AG04450 (cell line): Measurements from ENCODE around the gene PP2D1. TPM values are rescaled to one million over a fixed set of nuclear protein-coding genes. Genes with fewer than 3 reads are reported as not detected.

Source experiments
- CTCF ChIA-PET: fragments of 300-600, 350-600 bp; formaldehyde crosslinking; extraction: SDS; loops from one replicate; lab custom pipeline; 2022; ENCODE audit warnings: antibody characterized with exemption, inconsistent platforms; lab: Charles Lee
- POLR2A ChIA-PET: fragments of 350-600 bp; formaldehyde crosslinking; extraction: SDS; loops from one replicate; lab custom pipeline; 2021; ENCODE audit warnings: antibody characterized with exemption, inconsistent platforms; lab: Yijun Ruan, JAX
- DNase-seq: peaks from one replicate; pipeline ENCODE4 v3.0.0-alpha.2; 2011; ENCODE audit warnings: low read depth, low spot score
- H3K27ac ChIP-seq: one replicate; pipeline ENCODE4 v1.5.1; 2012; ENCODE audit warnings: low read depth, low read length, control low read depth
- H3K27me3 ChIP-seq: one replicate; pipeline ENCODE4 v1.6.0; 2012; ENCODE audit warnings: low read length; ENCODE audit not compliant: control insufficient read depth, insufficient read depth
- H3K4me3 ChIP-seq: 2 replicates; pipeline ENCODE4 v1.5.1; 2011; ENCODE audit warnings: mild to moderate bottlenecking, low read depth, low read length, control low read depth
- H3K9me3 ChIP-seq: 2 replicates; pipeline ENCODE4 v1.5.1; 2012; ENCODE audit warnings: low read length; ENCODE audit not compliant: control insufficient read depth, insufficient read depth
- polyA plus RNA-seq: library from polyadenylated mRNA; depleted of rRNA; stranded (reverse); fragments of >200 nt; gene quantifications from 2 replicates; pipeline ENCODE4 v1.2.3, GENCODE V29; 2011
- TF ChIP-seq, protein P1 (sequence below): IDR thresholded peaks from 2 replicates; pipeline ENCODE4 v1.5.1; 2011; ENCODE audit warnings: low read depth, low read length, control low read depth, inconsistent platforms

PP2D1 gene
- polyA plus RNA-seq, 1 experiment, result not detected

DNA sequence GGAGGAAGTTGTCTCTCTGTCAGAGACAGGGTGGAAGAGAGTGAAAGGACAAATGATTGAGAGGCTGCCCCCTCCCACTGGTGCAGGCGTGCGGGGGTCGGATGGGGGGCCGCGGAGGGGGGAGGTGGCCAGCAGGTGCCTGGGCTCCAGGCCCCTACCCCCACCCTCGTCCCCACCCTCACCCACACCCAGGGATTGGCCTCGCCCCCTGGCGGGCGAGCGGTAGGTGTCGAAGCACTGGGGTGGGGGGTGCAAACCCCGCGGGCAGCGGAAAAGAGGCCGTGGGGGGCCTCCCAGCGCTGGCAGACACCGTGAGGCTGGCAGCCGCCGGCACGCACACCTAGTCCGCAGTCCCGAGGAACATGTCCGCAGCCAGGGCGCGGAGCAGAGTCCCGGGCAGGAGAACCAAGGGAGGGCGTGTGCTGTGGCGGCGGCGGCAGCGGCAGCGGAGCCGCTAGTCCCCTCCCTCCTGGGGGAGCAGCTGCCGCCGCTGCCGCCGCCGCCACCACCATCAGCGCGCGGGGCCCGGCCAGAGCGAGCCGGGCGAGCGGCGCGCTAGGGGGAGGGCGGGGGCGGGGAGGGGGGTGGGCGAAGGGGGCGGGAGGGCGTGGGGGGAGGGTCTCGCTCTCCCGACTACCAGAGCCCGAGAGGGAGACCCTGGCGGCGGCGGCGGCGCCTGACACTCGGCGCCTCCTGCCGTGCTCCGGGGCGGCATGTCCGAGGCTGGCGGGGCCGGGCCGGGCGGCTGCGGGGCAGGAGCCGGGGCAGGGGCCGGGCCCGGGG lies 27.9 kb upstream of the PP2D1 start, which contains the start of gene KAT2B:
Gene KAT2B (plus strand): TSS at position 682 of the 783 bp plus-strand sequence. CDS start 32 bp downstream, at position 714.
- Histone ChIP-seq H3K4me3 (peak within 1 kb of the TSS; percentile 76), H3K9me3 (no peaks in the 10 kb centered on the region), H3K27ac (no peak within 1 kb of the TSS), H3K27me3 (no peaks in the 10 kb centered on the region)
- ChIA-PET CTCF (interaction anchor here (0.9 to 1.7 kb wide), 3 partner anchors 38 to 154 kb away, joined by 3 to 4 read pairs (median 4); no protein-coding TSS in a partner anchor), POLR2A (interaction anchor here (0.6 kb wide), 1 partner anchor 13 kb away, joined by 7 read pairs; no protein-coding TSS in a partner anchor)
- DNase-seq, result no peak
- TF ChIP-seq, protein P1, sequence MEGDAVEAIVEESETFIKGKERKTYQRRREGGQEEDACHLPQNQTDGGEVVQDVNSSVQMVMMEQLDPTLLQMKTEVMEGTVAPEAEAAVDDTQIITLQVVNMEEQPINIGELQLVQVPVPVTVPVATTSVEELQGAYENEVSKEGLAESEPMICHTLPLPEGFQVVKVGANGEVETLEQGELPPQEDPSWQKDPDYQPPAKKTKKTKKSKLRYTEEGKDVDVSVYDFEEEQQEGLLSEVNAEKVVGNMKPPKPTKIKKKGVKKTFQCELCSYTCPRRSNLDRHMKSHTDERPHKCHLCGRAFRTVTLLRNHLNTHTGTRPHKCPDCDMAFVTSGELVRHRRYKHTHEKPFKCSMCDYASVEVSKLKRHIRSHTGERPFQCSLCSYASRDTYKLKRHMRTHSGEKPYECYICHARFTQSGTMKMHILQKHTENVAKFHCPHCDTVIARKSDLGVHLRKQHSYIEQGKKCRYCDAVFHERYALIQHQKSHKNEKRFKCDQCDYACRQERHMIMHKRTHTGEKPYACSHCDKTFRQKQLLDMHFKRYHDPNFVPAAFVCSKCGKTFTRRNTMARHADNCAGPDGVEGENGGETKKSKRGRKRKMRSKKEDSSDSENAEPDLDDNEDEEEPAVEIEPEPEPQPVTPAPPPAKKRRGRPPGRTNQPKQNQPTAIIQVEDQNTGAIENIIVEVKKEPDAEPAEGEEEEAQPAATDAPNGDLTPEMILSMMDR, result peak; percentile 61

DNA sequence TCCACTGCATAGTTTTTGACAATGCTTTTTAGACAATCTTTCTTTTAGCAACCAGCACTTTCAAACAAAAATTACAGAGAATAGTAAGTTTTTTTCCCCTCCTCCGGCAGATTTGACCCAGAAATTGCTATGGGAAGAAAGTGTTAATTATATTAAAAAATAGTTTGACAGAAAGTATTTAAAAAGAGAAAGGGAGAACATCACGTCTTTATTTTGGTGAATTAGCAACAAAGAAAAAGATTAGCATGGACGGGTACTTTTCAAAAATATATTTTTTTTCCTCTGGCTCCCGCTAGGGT lies 27.4 kb upstream of the PP2D1 start:
- H3K4me3 ChIP-seq, result peak overlapping the region; percentile 76
- ChIA-PET POLR2A (no interaction called here), CTCF (interaction anchor here (1.2 kb wide), 1 partner anchor 9 kb away, joined by 3 read pairs; no protein-coding TSS in a partner anchor)
- TF ChIP-seq, protein P1, result no peak
- DNase-seq, result no peak
- H3K9me3 ChIP-seq, result no peaks in the 10 kb centered on the region
- no peak overlapping the region for H3K27ac ChIP-seq
- no peaks in the 10 kb centered on the region for H3K27me3 ChIP-seq

DNA sequence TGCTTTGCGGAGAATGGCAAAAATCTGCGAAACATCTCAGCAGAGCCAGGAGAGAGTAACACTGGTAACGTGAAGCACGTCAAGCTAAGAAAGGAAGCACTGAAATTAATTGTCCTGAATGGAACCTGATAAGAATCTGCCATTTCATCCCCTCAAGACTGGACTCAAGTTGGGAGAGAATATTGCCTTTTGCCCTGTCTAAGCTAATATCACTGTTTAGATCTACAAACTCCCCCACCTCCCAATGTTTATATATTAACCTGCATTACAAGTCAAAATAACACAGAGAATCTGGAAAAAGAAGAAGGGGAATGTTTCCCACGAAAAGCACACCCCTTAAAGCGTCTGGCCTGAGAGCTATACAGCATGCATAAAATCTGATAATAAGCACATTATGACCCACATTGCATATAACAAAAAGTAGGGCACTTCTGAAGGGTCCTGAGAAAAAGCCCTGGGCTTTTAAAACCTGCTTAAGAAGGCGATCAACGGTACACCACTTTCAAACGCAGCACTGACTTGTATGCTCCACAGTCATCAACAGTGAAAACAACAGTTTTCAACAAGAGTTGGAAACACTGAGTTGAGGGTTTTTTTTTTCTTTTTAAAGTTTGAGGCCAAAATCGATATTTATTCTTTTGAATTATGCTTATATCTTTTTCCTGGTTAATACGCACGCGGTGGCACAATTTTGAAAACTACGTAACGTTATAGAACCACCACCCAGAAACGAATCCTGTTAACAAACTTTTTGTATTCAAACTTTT lies 26.8 kb upstream of the PP2D1 start:
- Histone ChIP-seq H3K4me3 (peak overlapping the region; percentile 76), H3K27me3 (no peaks in the 10 kb centered on the region), H3K9me3 (no peaks in the 10 kb centered on the region), H3K27ac (no peak overlapping the region)
- no peak for DNase-seq
- TF ChIP-seq, protein P1, result no peak
- ChIA-PET CTCF (interaction anchor here (1.2 kb wide), 1 partner anchor 8 kb away, joined by 3 read pairs; no protein-coding TSS in a partner anchor), POLR2A (no interaction called here)

DNA sequence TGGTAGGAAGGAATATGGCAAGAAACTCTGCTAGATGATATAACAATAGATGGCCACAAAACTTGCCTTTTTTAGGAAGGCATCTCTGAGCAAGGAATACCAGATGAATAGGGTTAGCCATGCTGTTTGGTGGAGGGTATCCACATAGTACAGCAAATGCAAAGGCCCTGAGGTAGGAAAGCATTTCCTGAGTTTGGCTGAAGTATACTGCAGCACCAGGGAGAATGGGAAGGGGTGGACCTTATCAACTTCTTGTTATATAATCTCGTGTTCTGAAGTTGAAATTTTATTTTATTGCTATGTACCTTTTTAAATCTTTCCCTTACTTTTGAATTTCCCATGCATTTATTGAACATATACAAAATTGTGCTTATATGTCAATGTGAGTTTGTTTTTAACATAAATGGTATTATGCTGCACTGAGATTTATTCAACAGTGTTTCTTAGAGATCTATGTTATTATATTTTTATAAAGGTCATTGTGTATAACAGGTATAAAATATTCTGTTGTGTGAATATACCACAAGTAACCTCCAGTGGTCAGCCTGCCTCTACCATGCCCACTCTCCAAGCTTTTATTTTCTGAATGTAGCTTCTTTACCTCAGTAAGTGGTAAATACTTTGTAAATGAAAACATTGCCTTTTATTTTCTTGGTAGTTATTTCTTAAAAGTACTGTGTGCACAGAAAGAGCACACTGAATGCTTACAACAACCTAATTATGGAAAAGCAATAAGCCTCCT lies 25.4 kb upstream of the PP2D1 start:
- Histone ChIP-seq H3K4me3 (no peak overlapping the region), H3K27ac (no peak overlapping the region), H3K9me3 (no peaks in the 10 kb centered on the region), H3K27me3 (no peaks in the 10 kb centered on the region)
- TF ChIP-seq, protein P1, result no peak
- POLR2A ChIA-PET, result no interaction called here
- DNase-seq, result no peak
- CTCF ChIA-PET, result no interaction called here
